Ishikawa (cell line): ENCODE measurements around the gene HOXB2.

Source experiments
- CEBPB ChIP-seq: IDR thresholded peaks from 2 replicates; pipeline ENCODE4 v1.6.1; 2012
- CREB1 ChIP-seq: IDR thresholded peaks from 2 replicates; pipeline ENCODE4 v1.6.1; 2012; ENCODE audit warnings: low read depth
- EGR1 ChIP-seq: IDR thresholded peaks from 2 replicates; pipeline ENCODE4 v1.6.1; 2012
- EP300 ChIP-seq: IDR thresholded peaks from 2 replicates; pipeline ENCODE4 v1.6.1; 2012; ENCODE audit warnings: borderline replicate concordance
- FOXM1 ChIP-seq: IDR thresholded peaks from 2 replicates; pipeline ENCODE4 v1.6.1; 2012; ENCODE audit warnings: low read depth, borderline replicate concordance
- NFIC ChIP-seq: IDR thresholded peaks from 2 replicates; pipeline ENCODE4 v1.6.1; 2012
- RAD21 ChIP-seq: IDR thresholded peaks from 2 replicates; pipeline ENCODE4 v1.6.1; 2012; ENCODE audit warnings: low read depth
- TAF1 ChIP-seq: IDR thresholded peaks from 2 replicates; pipeline ENCODE4 v1.6.1; 2012; ENCODE audit warnings: low read depth, mild to moderate bottlenecking
- TCF12 ChIP-seq: IDR thresholded peaks from 2 replicates; pipeline ENCODE4 v1.6.1; 2012; ENCODE audit warnings: low read depth
- TEAD4 ChIP-seq: IDR thresholded peaks from 2 replicates; pipeline ENCODE4 v1.6.1; 2012
- YY1 ChIP-seq: IDR thresholded peaks from 2 replicates; pipeline ENCODE4 v1.6.1; 2012; ENCODE audit warnings: low read depth
- ZBTB7A ChIP-seq: IDR thresholded peaks from 2 replicates; pipeline ENCODE4 v1.6.1; 2012; ENCODE audit warnings: low read depth
- TF ChIP-seq, protein P1 (sequence below): IDR thresholded peaks from 2 replicates; pipeline ENCODE4 v1.6.1; 2012
- TF ChIP-seq, protein P2 (sequence below): IDR thresholded peaks from 2 replicates; pipeline ENCODE4 v1.6.1; 2012
- TF ChIP-seq, protein P3 (sequence below): IDR thresholded peaks from 2 replicates; pipeline ENCODE4 v1.6.1; 2012; ENCODE audit warnings: low read depth, mild to moderate bottlenecking

HOXB2 gene

DNA sequence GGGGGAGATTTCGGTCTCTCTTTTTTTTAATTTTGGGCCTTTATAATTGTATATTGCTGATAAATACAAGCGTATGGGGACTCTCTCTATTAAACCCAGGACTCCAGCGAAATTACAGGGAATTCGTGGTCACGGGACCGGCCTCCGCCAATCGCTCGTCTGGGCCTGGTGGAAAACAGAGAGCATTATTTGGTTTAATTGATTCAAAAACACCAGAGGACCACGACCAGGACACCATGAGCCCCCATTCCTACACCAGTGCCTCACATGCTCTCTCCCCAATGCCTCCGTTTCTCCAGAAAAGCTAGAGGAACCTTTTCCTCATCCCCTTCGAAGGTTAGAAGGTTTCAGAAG, at the start of gene HOXB2:
Gene HOXB2 (minus strand): TSS at position 88 of the 354 bp plus-strand sequence. CDS start 198 bp downstream, outside the sequence.
- TF ChIP-seq, protein P1, sequence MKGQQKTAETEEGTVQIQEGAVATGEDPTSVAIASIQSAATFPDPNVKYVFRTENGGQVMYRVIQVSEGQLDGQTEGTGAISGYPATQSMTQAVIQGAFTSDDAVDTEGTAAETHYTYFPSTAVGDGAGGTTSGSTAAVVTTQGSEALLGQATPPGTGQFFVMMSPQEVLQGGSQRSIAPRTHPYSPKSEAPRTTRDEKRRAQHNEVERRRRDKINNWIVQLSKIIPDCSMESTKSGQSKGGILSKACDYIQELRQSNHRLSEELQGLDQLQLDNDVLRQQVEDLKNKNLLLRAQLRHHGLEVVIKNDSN = no peak
- TF ChIP-seq, protein P2, sequence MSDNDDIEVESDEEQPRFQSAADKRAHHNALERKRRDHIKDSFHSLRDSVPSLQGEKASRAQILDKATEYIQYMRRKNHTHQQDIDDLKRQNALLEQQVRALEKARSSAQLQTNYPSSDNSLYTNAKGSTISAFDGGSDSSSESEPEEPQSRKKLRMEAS = no peak
- no peak for TF ChIP-seq ZBTB7A
- TF ChIP-seq, protein P3, sequence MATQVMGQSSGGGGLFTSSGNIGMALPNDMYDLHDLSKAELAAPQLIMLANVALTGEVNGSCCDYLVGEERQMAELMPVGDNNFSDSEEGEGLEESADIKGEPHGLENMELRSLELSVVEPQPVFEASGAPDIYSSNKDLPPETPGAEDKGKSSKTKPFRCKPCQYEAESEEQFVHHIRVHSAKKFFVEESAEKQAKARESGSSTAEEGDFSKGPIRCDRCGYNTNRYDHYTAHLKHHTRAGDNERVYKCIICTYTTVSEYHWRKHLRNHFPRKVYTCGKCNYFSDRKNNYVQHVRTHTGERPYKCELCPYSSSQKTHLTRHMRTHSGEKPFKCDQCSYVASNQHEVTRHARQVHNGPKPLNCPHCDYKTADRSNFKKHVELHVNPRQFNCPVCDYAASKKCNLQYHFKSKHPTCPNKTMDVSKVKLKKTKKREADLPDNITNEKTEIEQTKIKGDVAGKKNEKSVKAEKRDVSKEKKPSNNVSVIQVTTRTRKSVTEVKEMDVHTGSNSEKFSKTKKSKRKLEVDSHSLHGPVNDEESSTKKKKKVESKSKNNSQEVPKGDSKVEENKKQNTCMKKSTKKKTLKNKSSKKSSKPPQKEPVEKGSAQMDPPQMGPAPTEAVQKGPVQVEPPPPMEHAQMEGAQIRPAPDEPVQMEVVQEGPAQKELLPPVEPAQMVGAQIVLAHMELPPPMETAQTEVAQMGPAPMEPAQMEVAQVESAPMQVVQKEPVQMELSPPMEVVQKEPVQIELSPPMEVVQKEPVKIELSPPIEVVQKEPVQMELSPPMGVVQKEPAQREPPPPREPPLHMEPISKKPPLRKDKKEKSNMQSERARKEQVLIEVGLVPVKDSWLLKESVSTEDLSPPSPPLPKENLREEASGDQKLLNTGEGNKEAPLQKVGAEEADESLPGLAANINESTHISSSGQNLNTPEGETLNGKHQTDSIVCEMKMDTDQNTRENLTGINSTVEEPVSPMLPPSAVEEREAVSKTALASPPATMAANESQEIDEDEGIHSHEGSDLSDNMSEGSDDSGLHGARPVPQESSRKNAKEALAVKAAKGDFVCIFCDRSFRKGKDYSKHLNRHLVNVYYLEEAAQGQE = no peak
- TF ChIP-seq RAD21 = no peak
- no peak for TF ChIP-seq NFIC
- no peak for TF ChIP-seq EP300
- no peak for TF ChIP-seq FOXM1

DNA sequence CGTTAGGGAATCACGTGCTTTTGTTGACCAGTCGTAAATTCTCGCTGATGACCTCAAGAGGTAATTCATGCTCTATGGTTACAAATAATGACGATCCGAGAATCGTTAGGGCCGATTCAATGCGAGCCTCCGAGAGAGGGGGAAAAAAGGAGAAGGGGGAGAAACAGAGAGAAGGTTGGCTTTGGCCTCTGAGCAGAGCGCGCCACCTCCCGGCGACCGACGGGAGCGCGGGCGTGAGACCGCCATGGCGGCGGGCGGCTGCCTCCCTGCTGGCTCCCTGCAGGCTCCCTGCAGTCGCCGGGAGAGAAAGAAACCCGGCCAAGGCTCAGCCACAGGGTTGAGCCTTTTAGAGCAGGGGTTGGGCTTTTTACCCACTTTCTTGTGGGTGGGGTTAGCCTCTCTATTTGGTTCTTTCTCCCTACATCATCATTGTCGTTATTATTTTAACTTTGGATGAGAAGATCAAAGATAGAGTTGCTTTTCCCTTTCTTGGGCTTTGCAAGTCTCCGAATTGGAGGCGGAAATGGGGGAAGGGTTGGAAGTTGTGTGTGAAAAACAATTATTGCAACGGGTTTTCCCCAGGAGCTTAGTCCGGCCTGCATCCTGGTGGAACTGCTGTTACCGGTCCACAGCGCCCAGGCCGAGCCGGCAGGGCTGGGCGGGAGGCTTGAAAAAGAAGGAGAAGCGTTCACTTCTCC, 49.1 kb upstream of the HOXB2 start:
- peak; percentile 40; the same call in 1 of the 2 replicates for TF ChIP-seq TCF12
- TF ChIP-seq CREB1 = no peak
- TF ChIP-seq CEBPB = no peak
- peak; percentile 46; the same call in 1 of the 2 replicates for TF ChIP-seq TAF1
- TF ChIP-seq, protein P3 = no peak
- TF ChIP-seq ZBTB7A = no peak
- TF ChIP-seq YY1 = peak; percentile 85; the same call in 1 of the 2 replicates
- peak; percentile 70 for TF ChIP-seq RAD21
- TF ChIP-seq NFIC = 0 out of 2 replicates have a peak, but pooled peaks have one; percentile 7
- peak; percentile 15; the same call in 1 of the 2 replicates for TF ChIP-seq TEAD4
- TF ChIP-seq, protein P1 = peak; percentile 54; the same call in 1 of the 2 replicates
- peak; percentile 48; the same call in 1 of the 2 replicates for TF ChIP-seq EP300
- TF ChIP-seq, protein P2 = no peak

DNA sequence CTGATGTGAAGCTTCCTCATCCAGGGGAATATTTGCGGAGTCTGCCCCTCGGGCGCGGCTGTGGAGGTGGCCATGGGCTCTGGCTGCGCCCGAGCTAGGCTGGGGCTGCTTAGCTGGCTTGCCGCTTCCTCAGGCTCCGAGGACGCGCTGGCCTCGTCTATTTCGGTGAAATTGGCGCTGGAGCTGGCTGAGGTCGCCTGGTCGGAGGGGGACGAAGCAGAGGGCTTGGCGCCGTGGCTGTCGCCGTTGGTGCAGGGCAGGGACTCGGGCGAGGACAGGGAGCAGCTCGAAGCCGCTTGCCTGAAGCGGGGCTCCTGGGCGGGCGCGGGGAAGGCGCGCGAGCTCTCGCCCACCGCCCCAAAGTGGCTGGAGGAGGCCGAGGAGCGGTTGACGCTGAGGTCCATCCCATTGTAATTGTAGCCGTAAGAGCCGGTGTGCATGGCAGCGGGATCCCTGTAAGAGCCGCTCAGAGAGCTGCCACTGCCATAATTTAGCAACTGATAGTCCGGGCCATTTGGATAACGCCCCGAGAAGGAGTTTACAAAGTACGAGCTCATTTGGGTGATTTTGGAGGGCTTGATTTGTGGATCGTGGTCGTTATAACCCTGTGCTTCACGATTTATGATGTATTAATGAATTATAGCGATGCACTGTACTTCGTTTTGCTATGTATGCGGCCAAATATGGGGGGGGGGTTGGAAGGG, 48.4 kb upstream of the HOXB2 start, which contains the start of gene HOXB5:
Gene HOXB5 (minus strand): TSS at position 654 of the 704 bp plus-strand sequence. CDS start 97 bp downstream, at position 557.
- TF ChIP-seq, protein P2 = no peak
- no peak for TF ChIP-seq TEAD4
- no peak for TF ChIP-seq TAF1
- no peak; the same call in 1 of the 2 replicates for TF ChIP-seq YY1
- TF ChIP-seq FOXM1 = no peak
- TF ChIP-seq EGR1 = no peak
- 0 out of 2 replicates have a peak, but pooled peaks have one; percentile 15 for TF ChIP-seq TCF12

DNA sequence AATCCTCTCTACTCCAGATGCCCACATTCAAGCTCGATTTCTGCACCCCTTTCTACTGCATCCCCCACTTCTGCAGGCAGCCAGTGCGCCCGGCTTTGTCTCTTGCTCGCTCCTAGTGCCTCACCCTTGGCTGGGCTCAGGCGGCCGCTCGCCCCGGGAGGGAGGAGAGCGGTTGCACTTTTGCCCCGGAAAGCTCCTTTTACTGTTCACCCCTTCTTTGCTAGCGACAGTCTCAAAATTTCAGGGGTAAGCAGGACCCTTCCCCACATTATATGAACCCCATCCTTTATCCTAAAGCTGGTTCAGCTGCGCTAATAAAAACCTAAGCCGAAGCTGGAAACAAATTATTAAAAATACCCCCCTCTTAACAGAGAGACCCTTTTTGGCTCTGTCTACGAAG, 47.7 kb upstream of the HOXB2 start:
- TF ChIP-seq EP300 = no peak
- TF ChIP-seq TEAD4 = no peak
- no peak for TF ChIP-seq YY1
- TF ChIP-seq, protein P2 = no peak
- TF ChIP-seq, protein P3 = no peak
- no peak for TF ChIP-seq CREB1
- TF ChIP-seq, protein P1 = no peak
- no peak for TF ChIP-seq FOXM1
- TF ChIP-seq RAD21 = no peak
- TF ChIP-seq NFIC = no peak
- no peak for TF ChIP-seq ZBTB7A
- no peak for TF ChIP-seq TCF12
- TF ChIP-seq EGR1 = no peak
- no peak for TF ChIP-seq TAF1
